Neuronal stem cell (in vitro differentiated cells): ENCODE results near the gene SRPRA.

Experiments used
- DNase-seq: peaks from one replicate; pipeline ENCODE4 v3.0.0-alpha.2; 2013; ENCODE audit warnings: low spot score
- H2AFZ ChIP-seq: one replicate; pipeline ENCODE4 v1.6.1; 2013; ENCODE audit warnings: mild to moderate bottlenecking, low read length, inconsistent platforms
- H2AK5ac ChIP-seq: 2 replicates; pipeline ENCODE4 v1.6.1; 2013; ENCODE audit warnings: low read depth, mild to moderate bottlenecking, inconsistent platforms, low read length, moderate library complexity, mixed read lengths
- H2BK120ac ChIP-seq: 2 replicates; pipeline ENCODE4 v1.6.1; 2013; ENCODE audit warnings: low read depth, mild to moderate bottlenecking, inconsistent platforms, low read length, moderate library complexity, mixed read lengths
- H2BK12ac ChIP-seq: one replicate; pipeline ENCODE4 v1.6.1; 2013; ENCODE audit warnings: low read length, inconsistent platforms
- H2BK15ac ChIP-seq: 2 replicates; pipeline ENCODE4 v1.6.1; 2013; ENCODE audit warnings: mild to moderate bottlenecking, low read length, inconsistent platforms, mixed read lengths
- H2BK5ac ChIP-seq: one replicate; pipeline ENCODE4 v1.6.1; 2013; ENCODE audit warnings: inconsistent platforms, mild to moderate bottlenecking, low read length, moderate library complexity
- H3K14ac ChIP-seq: one replicate; pipeline ENCODE4 v1.6.1; 2013; ENCODE audit warnings: low read length, inconsistent platforms
- H3K18ac ChIP-seq: 2 replicates; pipeline ENCODE4 v1.6.1; 2013; ENCODE audit warnings: low read length, inconsistent platforms
- H3K23ac ChIP-seq: 2 replicates; pipeline ENCODE4 v1.6.1; 2013; ENCODE audit warnings: low read depth, mild to moderate bottlenecking, mixed read lengths, low read length, inconsistent platforms; ENCODE audit not compliant: poor library complexity
- H3K27ac ChIP-seq: replicated peaks from 3 replicates; pipeline ENCODE4 v1.5.1; 2013; ENCODE audit warnings: low read length, inconsistent platforms
- H3K27me3 ChIP-seq, 3 experiments: 2 replicates each; pipeline ENCODE4 v1.6.1; 2013; ENCODE audit warnings: low read length in 3 of 3, mild to moderate bottlenecking in 2 of 3, inconsistent platforms in 1 of 3, low read depth in 1 of 3, mixed read lengths in 1 of 3, moderate library complexity in 1 of 3; ENCODE audit not compliant: control insufficient read depth in 3 of 3, insufficient read depth in 3 of 3
- H3K36me3 ChIP-seq, 2 donors: replicated peaks in 1 of 2; 2 replicates each; pipeline ENCODE4 v1.6.1; 2013; ENCODE audit warnings: low read length in 2 of 2; ENCODE audit not compliant: control insufficient read depth in 2 of 2, insufficient read depth in 2 of 2
- H3K4ac ChIP-seq: 2 replicates; pipeline ENCODE4 v1.6.1; 2013; ENCODE audit warnings: inconsistent platforms, mild to moderate bottlenecking, low read length, moderate library complexity
- H3K4me1 ChIP-seq, 2 donors: 1 replicate in 1 of 2; 2 replicates in 1 of 2; pipeline ENCODE4 v1.6.1; 2013; ENCODE audit warnings: low read length in 2 of 2, low read depth in 1 of 2; ENCODE audit not compliant: control insufficient read depth in 2 of 2, insufficient read depth in 1 of 2
- H3K4me2 ChIP-seq: one replicate; pipeline ENCODE4 v1.6.1; 2013; ENCODE audit warnings: mild to moderate bottlenecking, low read length, inconsistent platforms; ENCODE audit not compliant: insufficient read depth, poor library complexity, severe bottlenecking
- H3K4me3 ChIP-seq, 2 donors: 2 replicates each; pipeline ENCODE4 v1.5.1; 2013; ENCODE audit warnings: low read length in 2 of 2, mild to moderate bottlenecking in 2 of 2, inconsistent platforms in 1 of 2, moderate library complexity in 1 of 2
- H3K79me1 ChIP-seq: one replicate; pipeline ENCODE4 v1.6.1; 2013; ENCODE audit warnings: low read depth, mild to moderate bottlenecking, inconsistent platforms, low read length, moderate library complexity
- H3K9ac ChIP-seq: one replicate; pipeline ENCODE4 v1.6.1; 2013; ENCODE audit warnings: mild to moderate bottlenecking, low read depth, low read length, inconsistent platforms; ENCODE audit not compliant: poor library complexity
- H3K9me3 ChIP-seq, 2 donors: replicated peaks in 1 of 2; 2 replicates each; pipeline versions ENCODE3 to v1.6.1; 2013; ENCODE audit warnings: low read length in 2 of 2, mild to moderate bottlenecking in 2 of 2, inconsistent platforms in 1 of 2, low read depth in 1 of 2, mixed read lengths in 1 of 2, moderate library complexity in 1 of 2; ENCODE audit not compliant: control insufficient read depth in 2 of 2, insufficient read depth in 1 of 2
- H4K8ac ChIP-seq: one replicate; pipeline ENCODE4 v1.6.1; 2013; ENCODE audit warnings: low read depth, mild to moderate bottlenecking, inconsistent platforms, low read length, moderate library complexity
- H4K91ac ChIP-seq: one replicate; pipeline ENCODE4 v1.6.1; 2013; ENCODE audit warnings: low read length, low read depth, mild to moderate bottlenecking, inconsistent platforms; ENCODE audit not compliant: poor library complexity
- WGBS, 2 donors: extraction: QIAGEN DNeasy Blood & Tissue Kit; methylation state at CpG; one replicate each; pipeline ENCODE4 v1.1.7; 2013; ENCODE audit warnings: missing lambda C conversion rate in 2 of 2, mixed read lengths in 1 of 2; ENCODE audit not compliant: insufficient read length in 2 of 2, insufficient replicate concordance in 1 of 2; ENCODE audit errors: extremely low coverage in 2 of 2; 5-methylcytosine and 5-hydroxymethylcytosine counted together

Gene SRPRA

DNA sequence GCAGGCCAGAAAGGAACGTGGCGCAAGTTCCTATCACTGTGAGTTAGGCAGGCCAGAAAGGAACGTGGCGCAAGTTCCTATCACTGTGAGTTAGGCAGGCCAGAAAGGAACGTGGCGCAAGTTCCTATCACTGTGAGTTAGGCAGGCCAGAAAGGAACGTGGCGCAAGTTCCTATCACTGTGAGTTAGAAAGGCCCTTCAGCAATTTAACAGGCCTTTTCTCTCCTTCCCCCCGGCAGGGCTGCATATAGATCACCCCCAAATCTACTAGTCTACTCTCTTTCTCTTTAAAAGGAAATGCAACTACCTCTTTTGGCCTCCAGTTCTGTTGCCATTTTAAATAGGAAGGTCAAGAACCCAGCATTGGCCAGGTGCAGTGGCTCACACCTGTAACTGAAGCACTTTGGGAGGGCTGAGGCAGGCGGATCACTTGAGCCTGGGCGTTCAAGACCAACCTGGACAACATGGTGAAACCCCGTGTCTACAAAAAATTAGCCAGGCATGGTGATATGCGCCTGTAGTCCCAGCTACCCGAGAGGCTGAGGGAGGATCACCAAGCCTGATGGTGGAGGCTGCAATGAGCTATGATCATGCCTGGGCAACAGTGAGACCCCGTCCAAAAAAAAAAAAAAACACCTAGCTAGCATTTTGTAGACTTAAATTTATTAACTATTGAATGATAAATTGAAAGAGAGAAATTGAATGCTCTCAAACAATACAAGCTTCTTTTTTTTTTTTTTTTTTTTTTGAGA is 42.2 kb downstream of the SRPRA start:
- H2AFZ ChIP-seq = no peak overlapping the region
- no peaks in the 10 kb centered on the region for H3K27me3 ChIP-seq
- no CpG with 5 or more reads among the region's 15 CpGs for WGBS, 2 donors

DNA sequence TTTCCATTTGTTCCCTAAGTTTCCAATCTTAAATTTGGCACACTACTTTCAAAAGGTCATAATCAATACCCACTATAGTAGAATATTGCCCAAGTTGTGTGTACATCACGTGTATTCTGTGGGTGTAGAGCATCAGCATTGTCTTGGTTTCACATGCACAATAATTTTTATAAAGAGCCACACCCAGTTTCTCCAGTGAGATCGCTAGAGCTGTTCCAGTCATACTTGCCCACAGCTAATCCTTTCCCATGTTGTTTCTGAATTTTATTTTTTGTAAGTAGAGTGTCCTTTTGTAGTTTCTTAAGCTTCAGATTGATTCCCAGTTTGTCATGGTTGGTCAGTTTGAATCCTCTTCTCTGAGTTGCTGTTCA is 43.4 kb downstream of the SRPRA start:
- no peak overlapping the region for H2AFZ ChIP-seq
- H2BK12ac ChIP-seq = no peak overlapping the region
- H4K91ac ChIP-seq = no peak overlapping the region
- H2BK5ac ChIP-seq = no peak overlapping the region
- H3K79me1 ChIP-seq = peaks cover 7% of the 10 kb centered on the region
- H3K9me3 ChIP-seq = peaks cover 0 to 11% of the 10 kb centered on the region in 2 donors
- WGBS, 2 donors = no CpG with 5 or more reads among the region's 2 CpGs
- H4K8ac ChIP-seq = no peak overlapping the region
- no peak overlapping the region for H3K14ac ChIP-seq
- no peak overlapping the region for H3K4me2 ChIP-seq
- peaks cover 0 to 3% of the 10 kb centered on the region in 2 donors for H3K36me3 ChIP-seq
- DNase-seq = no peak
- H3K4me3 ChIP-seq = no peak overlapping the region
- no peak overlapping the region for H3K27ac ChIP-seq
- no peaks in the 10 kb centered on the region for H3K4me1 ChIP-seq
- H2BK120ac ChIP-seq = no peak overlapping the region
- H2BK15ac ChIP-seq = no peak overlapping the region
- no peak overlapping the region for H3K9ac ChIP-seq
- no peak overlapping the region for H3K4ac ChIP-seq
- H3K27me3 ChIP-seq = no peaks in the 10 kb centered on the region
- H2AK5ac ChIP-seq = no peak overlapping the region
- H3K18ac ChIP-seq = no peak overlapping the region
- H3K23ac ChIP-seq = no peak overlapping the region

More for the DNA sequence above, 42.2 kb downstream of the SRPRA start:
- Histone ChIP-seq H4K91ac (no peak overlapping the region), H3K27ac (no peak overlapping the region), H3K14ac (no peak overlapping the region), H3K9me3 (peaks cover 0 to 11% of the 10 kb centered on the region in 2 donors), H2BK120ac (no peak overlapping the region), H3K36me3 (peaks cover 0 to 3% of the 10 kb centered on the region in 2 donors), H3K79me1 (peaks cover 7% of the 10 kb centered on the region), H2AK5ac (no peak overlapping the region), H3K4me2 (no peak overlapping the region), H3K9ac (no peak overlapping the region), H3K23ac (no peak overlapping the region), H3K4me3 (no peak overlapping the region), H3K18ac (no peak overlapping the region), H2BK12ac (no peak overlapping the region), H3K4ac (no peak overlapping the region), H3K4me1 (no peaks in the 10 kb centered on the region), H2BK5ac (no peak overlapping the region), H4K8ac (no peak overlapping the region), H2BK15ac (no peak overlapping the region)
- no peak for DNase-seq

DNA sequence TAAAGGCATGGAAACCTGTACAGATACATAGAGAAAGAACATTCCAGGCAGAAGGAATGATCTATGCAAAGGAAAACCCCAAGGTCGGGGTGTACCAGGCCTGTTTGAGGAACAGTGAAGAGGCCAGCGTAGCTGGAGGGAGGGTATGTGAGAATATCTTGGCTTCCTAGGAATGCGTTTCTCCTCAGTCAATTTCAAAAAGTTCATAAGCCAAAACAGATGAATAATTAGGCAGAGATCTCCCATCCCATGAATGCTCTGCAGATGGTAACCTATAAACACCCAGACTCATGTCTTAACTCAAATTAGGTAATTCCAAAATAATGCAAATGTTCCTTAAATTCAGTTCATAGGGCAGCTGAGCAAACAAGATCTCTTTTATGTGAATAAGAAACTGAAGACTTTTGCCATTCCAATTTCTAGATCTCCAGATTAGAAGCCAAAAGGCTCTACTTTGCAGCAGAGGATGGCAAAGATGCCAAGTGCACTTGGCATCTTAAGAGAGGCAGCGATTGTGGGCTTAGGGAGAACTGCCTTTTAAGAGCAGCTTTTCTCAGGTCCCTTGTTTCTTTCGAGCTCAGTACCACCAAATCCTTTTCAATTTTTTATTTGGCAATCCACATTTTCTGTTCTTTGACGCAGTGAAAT is 43.9 kb downstream of the SRPRA start:
- H4K91ac ChIP-seq = no peak overlapping the region
- no peak overlapping the region for H3K18ac ChIP-seq
- no peak overlapping the region for H3K4me2 ChIP-seq
- H3K23ac ChIP-seq = no peak overlapping the region
- no peak overlapping the region for H2AFZ ChIP-seq
- no peak overlapping the region for H3K14ac ChIP-seq
- H3K4me1 ChIP-seq = no peaks in the 10 kb centered on the region
- H3K27ac ChIP-seq = no peak overlapping the region
- peaks cover 7% of the 10 kb centered on the region for H3K79me1 ChIP-seq
- H3K9ac ChIP-seq = no peak overlapping the region
- no peak for DNase-seq
- no peaks in the 10 kb centered on the region for H3K27me3 ChIP-seq
- H3K9me3 ChIP-seq = peaks cover 0 to 11% of the 10 kb centered on the region in 2 donors
- no peak overlapping the region for H4K8ac ChIP-seq
- no peak overlapping the region for H2BK5ac ChIP-seq
- no peak overlapping the region for H2AK5ac ChIP-seq
- no peak overlapping the region for H2BK12ac ChIP-seq
- peaks cover 0 to 3% of the 10 kb centered on the region in 2 donors for H3K36me3 ChIP-seq
- H3K4ac ChIP-seq = no peak overlapping the region
- WGBS, 2 donors = no CpG with 5 or more reads among the region's 6 CpGs
- H3K4me3 ChIP-seq = no peak overlapping the region
- no peak overlapping the region for H2BK120ac ChIP-seq
- H2BK15ac ChIP-seq = no peak overlapping the region

DNA sequence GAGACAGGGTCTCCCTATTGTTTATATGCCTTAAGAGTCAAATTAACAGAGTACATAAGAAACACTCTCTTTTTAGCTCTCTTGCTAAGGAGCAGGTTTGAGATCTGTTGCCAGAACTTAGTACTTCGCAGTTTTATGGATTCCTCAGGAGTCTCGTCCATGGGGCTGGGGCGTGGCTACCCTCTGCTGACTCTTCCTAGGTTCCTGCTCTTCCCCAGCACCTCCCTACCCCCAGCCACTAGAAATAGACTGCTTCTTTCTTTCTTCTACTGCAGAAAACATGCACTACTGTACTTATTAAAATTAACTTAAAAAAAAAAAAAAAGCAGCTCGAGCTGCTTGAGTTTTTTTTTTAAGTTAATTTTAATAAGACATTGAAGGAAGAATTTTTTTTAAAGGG is 49.1 kb downstream of the SRPRA start:
- Histone ChIP-seq H2BK120ac (no peak overlapping the region), H3K4me1 (no peaks in the 10 kb centered on the region), H2BK12ac (no peak overlapping the region), H4K91ac (no peak overlapping the region), H3K9me3 (no peaks in the 10 kb centered on the region), H3K23ac (no peak overlapping the region), H4K8ac (no peak overlapping the region), H3K18ac (no peak overlapping the region), H2AK5ac (no peak overlapping the region), H3K4ac (no peak overlapping the region), H3K4me3 (no peak overlapping the region), H3K36me3 (no peaks in the 10 kb centered on the region), H3K27ac (no peak overlapping the region), H3K9ac (no peak overlapping the region), H2BK5ac (no peak overlapping the region), H3K14ac (no peak overlapping the region), H3K27me3 (no peaks in the 10 kb centered on the region), H3K4me2 (no peak overlapping the region), H2AFZ (no peak overlapping the region), H3K79me1 (peaks cover 7% of the 10 kb centered on the region), H2BK15ac (no peak overlapping the region)
- WGBS, 2 donors = no CpG with 5 or more reads among the region's 4 CpGs
- DNase-seq = no peak
